HEK293T (cell line): ENCODE measurements around the gene RAD51C.

ENCODE experiments used
- CTCF ChIA-PET: fragments of 350-600 bp; formaldehyde crosslinking; extraction: SDS; loops from one replicate; lab custom pipeline; 2021; ENCODE audit warnings: antibody characterized with exemption, inconsistent platforms; lab: Yijun Ruan, JAX
- POLR2A ChIA-PET: fragments of 350-600 bp; formaldehyde crosslinking; extraction: SDS; loops from one replicate; lab custom pipeline; 2020; ENCODE audit warnings: antibody characterized with exemption, inconsistent platforms; lab: Yijun Ruan, JAX
- DNase-seq: peaks from one replicate; pipeline ENCODE4 v3.0.0; 2012; ENCODE audit warnings: mixed read lengths; ENCODE audit errors: extremely low spot score
- ARNT ChIP-seq: fragments of 450-650 bp; IDR thresholded peaks from 2 replicates; pipeline ENCODE4 v1.6.1; 2017; ENCODE audit warnings: mild to moderate bottlenecking
- BHLHE40 ChIP-seq: fragments of 450-650 bp; IDR thresholded peaks from 2 replicates; pipeline ENCODE4 v1.6.1; 2016; ENCODE audit warnings: mild to moderate bottlenecking, moderate library complexity, borderline replicate concordance
- CTBP1 ChIP-seq: fragments of 450-650 bp; IDR thresholded peaks from 2 replicates; pipeline ENCODE4 v1.6.1; 2016; ENCODE audit warnings: borderline replicate concordance
- ELF4 ChIP-seq: fragments of 450-650 bp; IDR thresholded peaks from 2 replicates; pipeline ENCODE4 v1.6.1; 2017; ENCODE audit warnings: antibody characterized with exemption
- FOXA1 ChIP-seq: fragments of 450-650 bp; IDR thresholded peaks from 2 replicates; pipeline ENCODE4 v1.6.1; 2016; ENCODE audit warnings: mild to moderate bottlenecking
- FOXK2 ChIP-seq: fragments of 450-650 bp; IDR thresholded peaks from 2 replicates; pipeline ENCODE4 v1.6.1; 2016; ENCODE audit warnings: mild to moderate bottlenecking
- FOXM1 ChIP-seq: fragments of 450-650 bp; IDR thresholded peaks from 2 replicates; pipeline ENCODE4 v1.6.1; 2017; ENCODE audit warnings: mild to moderate bottlenecking, borderline replicate concordance
- HDGF ChIP-seq: fragments of 450-650 bp; IDR thresholded peaks from 2 replicates; pipeline ENCODE4 v1.6.1; 2017; ENCODE audit warnings: antibody characterized with exemption, borderline replicate concordance
- L3MBTL2 ChIP-seq: fragments of 450-650 bp; conservative IDR thresholded peaks from 2 replicates; pipeline ENCODE4 v1.6.1; 2016; ENCODE audit warnings: mild to moderate bottlenecking
- LEF1 ChIP-seq: fragments of 450-650 bp; IDR thresholded peaks from 2 replicates; pipeline ENCODE4 v1.6.1; 2017; ENCODE audit warnings: mild to moderate bottlenecking, borderline replicate concordance
- NFRKB ChIP-seq: fragments of 450-650 bp; IDR thresholded peaks from 2 replicates; pipeline ENCODE4 v1.6.1; 2016; ENCODE audit warnings: mild to moderate bottlenecking, moderate library complexity
- PKNOX1 ChIP-seq: fragments of 450-650 bp; IDR thresholded peaks from 2 replicates; pipeline ENCODE4 v1.6.1; 2016
- SP1 ChIP-seq: fragments of 450-650 bp; IDR thresholded peaks from 2 replicates; pipeline ENCODE4 v1.6.1; 2017
- SUZ12 ChIP-seq: fragments of 450-650 bp; IDR thresholded peaks from 2 replicates; pipeline ENCODE4 v1.6.1; 2016; ENCODE audit warnings: mild to moderate bottlenecking
- TARDBP ChIP-seq: fragments of 450-650 bp; IDR thresholded peaks from 2 replicates; pipeline ENCODE4 v1.6.1; 2016
- ZNF384 ChIP-seq: fragments of 450-650 bp; IDR thresholded peaks from 2 replicates; pipeline ENCODE4 v1.6.1; 2016

RAD51C gene

GRCh38 chr17:58722696-58723095 is 30.3 kb downstream of the RAD51C start:
- POLR2A ChIA-PET = no interaction called here
- TF ChIP-seq LEF1 = no peak
- TF ChIP-seq BHLHE40 = no peak
- no peak for TF ChIP-seq FOXM1
- no peak for TF ChIP-seq CTBP1
- TF ChIP-seq SP1 = no peak
- no peak for TF ChIP-seq ELF4
- TF ChIP-seq PKNOX1 = no peak
- no peak for TF ChIP-seq TARDBP
- no peak for TF ChIP-seq L3MBTL2
- no peak for TF ChIP-seq FOXK2
- TF ChIP-seq SUZ12 = no peak
- TF ChIP-seq NFRKB = no peak
- CTCF ChIA-PET = no interaction called here
- no peak for DNase-seq

- no peak for TF ChIP-seq BHLHE40
- TF ChIP-seq SP1 = no peak
- no peak for TF ChIP-seq LEF1
- no peak for TF ChIP-seq SUZ12
- no peak for TF ChIP-seq FOXK2
- no peak for TF ChIP-seq FOXM1
- TF ChIP-seq NFRKB = no peak
- no peak for TF ChIP-seq PKNOX1
- TF ChIP-seq FOXA1 = no peak
- no peak for TF ChIP-seq TARDBP
- TF ChIP-seq ARNT = no peak
- no peak for TF ChIP-seq L3MBTL2
- TF ChIP-seq HDGF = no peak
- no peak for TF ChIP-seq CTBP1
- no peak for TF ChIP-seq ELF4
- TF ChIP-seq ZNF384 = no peak
- CTCF ChIA-PET = no interaction called here
Observed at GRCh38 chr17:58728798-58729197, 36.4 kb downstream of the RAD51C start.

GRCh38 chr17:58730937-58731336 is 38.5 kb downstream of the RAD51C start:
- no peak for TF ChIP-seq ZNF384
- no peak for TF ChIP-seq LEF1
- TF ChIP-seq FOXK2 = no peak
- no peak for TF ChIP-seq L3MBTL2
- TF ChIP-seq TARDBP = no peak
- TF ChIP-seq PKNOX1 = no peak
- no peak for TF ChIP-seq FOXA1
- TF ChIP-seq FOXM1 = no peak
- TF ChIP-seq NFRKB = no peak
- TF ChIP-seq ARNT = no peak
- TF ChIP-seq CTBP1 = no peak
- TF ChIP-seq ELF4 = no peak
- no peak for TF ChIP-seq BHLHE40
- no peak for DNase-seq
- ChIA-PET POLR2A (no interaction called here), CTCF (no interaction called here)

More at GRCh38 chr17:58728798-58729197, 36.4 kb downstream of the RAD51C start:
- POLR2A ChIA-PET = no interaction called here
- no peak for DNase-seq

DNA sequence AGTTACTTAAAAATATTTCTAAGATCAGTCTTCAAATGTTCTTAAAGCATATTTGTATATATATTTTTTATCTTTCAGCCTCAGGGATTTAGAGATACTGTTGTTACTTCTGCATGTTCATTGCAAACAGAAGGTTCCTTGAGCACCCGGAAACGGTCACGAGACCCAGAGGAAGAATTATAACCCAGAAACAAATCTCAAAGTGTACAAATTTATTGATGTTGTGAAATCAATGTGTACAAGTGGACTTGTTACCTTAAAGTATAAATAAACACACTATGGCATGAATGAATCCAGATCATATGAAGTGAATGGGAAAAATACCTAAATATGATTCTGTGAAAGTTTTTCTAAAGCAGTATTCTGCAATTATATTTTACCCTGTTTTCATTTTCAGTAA is 41.6 kb downstream of the RAD51C start:
- TF ChIP-seq SUZ12 = no peak
- TF ChIP-seq CTBP1 = no peak
- TF ChIP-seq ZNF384 = no peak
- no peak for TF ChIP-seq FOXK2
- TF ChIP-seq TARDBP = no peak
- no peak for TF ChIP-seq SP1
- TF ChIP-seq PKNOX1 = no peak
- TF ChIP-seq ELF4 = no peak
- TF ChIP-seq ARNT = no peak
- TF ChIP-seq HDGF = no peak
- TF ChIP-seq LEF1 = no peak
- no peak for TF ChIP-seq FOXM1
- TF ChIP-seq NFRKB = no peak
- no peak for TF ChIP-seq BHLHE40
- TF ChIP-seq FOXA1 = no peak
- ChIA-PET POLR2A (no interaction called here), CTCF (no interaction called here)
- no peak for DNase-seq

DNA sequence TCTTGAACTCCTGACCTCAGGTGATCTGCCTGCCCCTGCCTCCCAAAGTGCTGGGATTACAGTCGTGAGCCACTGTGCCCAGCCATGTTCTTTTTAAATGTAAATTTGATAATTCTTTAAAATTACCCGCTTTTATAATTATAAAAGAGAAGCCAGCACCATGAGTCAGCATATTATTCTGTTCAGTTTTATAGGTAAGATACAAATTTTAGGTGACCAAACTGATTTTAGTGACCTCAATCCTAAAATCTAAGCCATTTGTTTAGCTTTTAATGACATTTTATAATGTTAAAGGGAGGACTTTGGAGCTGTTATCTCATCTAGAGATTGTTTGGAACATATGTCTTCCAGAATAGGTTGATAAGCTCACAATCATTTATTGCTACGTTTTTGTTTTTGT is 42.4 kb downstream of the RAD51C start:
- TF ChIP-seq FOXM1 = no peak
- TF ChIP-seq PKNOX1 = no peak
- no peak for TF ChIP-seq CTBP1
- no peak for TF ChIP-seq FOXA1
- no peak for TF ChIP-seq SUZ12
- no peak for TF ChIP-seq FOXK2
- TF ChIP-seq ELF4 = no peak
- no peak for TF ChIP-seq HDGF
- no peak for TF ChIP-seq NFRKB
- no peak for TF ChIP-seq ZNF384
- no peak for TF ChIP-seq LEF1
- TF ChIP-seq SP1 = no peak
- no peak for TF ChIP-seq BHLHE40
- no peak for TF ChIP-seq L3MBTL2
- TF ChIP-seq ARNT = no peak
- ChIA-PET CTCF (no interaction called here), POLR2A (no interaction called here)
- DNase-seq = no peak
